Measurements from ENCODE around the gene RIMS3.
"Not testable (repeated sequence)": the region's sequence is repeated elsewhere in the genome, so short reads cannot be mapped to it uniquely, and the experiment has no call there.

The RIMS3 gene

GRCh38 chr1:40665335-40666171 is at the start of gene RIMS3:
Gene RIMS3, minus strand, starts transcription at chr1:40665682. Its CDS starts 23,757 bp downstream, at chr1:40641925.
- peak; percentile 80 for DNase-seq (ENCODE audit: low spot score)

GRCh38 chr1:40712997-40713396 is 47.5 kb upstream of the RIMS3 start:
- DNase-seq (ENCODE audit: low spot score), result no peak

DNA sequence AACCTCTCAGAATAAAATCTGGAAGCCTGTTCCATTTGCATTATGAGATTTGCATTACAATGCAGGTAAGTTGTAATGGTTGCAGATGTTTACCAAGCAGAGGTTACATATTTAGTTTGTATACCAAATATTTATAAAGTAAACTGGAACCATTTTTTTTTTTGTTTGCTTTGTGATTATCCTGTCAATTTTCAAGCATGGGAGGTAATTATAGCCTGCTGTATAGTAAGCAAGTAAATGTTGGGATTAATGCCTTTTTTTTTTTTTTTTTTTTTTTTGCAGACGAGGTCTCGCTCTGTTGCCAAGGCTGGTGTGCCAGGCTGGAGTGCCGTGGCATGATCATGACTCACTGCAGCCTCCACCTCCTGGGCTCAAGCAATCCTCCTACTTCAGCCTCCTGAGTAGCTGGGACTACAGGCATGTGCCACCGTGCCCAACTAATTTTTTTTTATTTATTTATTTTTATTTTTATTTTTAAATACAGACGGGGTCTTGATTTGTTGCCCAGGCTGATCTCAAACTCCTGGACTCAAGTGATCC is 47.0 kb upstream of the RIMS3 start:
- DNase-seq (ENCODE audit: low spot score), result no peak

- DNase-seq (ENCODE audit: low spot score), result peak; percentile 54
Measured at GRCh38 chr1:40711465-40712404, 46.3 kb upstream of the RIMS3 start.

DNA sequence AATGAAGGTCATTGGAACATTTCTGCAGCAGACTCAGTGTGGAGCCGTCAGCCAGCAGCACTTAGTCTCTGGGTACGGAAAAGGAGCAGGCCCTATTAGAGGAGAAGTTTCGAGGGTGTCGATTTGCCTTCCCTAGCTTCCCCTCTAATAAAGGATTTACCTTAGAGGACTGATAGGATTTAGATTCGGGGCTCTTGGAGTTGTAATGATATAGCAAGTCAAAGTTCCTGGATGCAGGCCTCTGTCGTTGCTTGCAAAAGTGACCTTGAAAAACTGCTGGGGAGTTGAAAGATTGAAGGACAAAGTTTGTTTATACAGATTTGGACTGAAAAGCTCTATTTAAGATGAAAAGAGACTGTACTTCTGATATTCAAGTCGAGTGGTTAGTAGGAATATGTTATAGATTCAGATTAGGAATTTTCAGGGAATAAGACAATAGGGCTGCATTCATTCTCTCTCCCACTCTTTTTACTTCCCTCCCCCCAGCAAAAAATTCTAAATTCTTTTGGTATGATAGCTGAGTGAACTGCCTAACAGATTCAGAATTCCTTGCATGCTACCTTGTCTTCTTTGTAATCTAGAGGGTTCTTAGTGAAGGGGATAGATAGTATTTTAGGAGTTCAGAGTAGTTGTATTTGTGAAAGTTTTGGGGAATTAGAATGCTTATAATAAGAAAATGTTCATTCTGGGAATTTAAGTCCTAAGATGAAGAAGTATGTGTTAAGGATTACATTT is 45.3 kb upstream of the RIMS3 start:
- no peak for DNase-seq (ENCODE audit: low spot score)

GRCh38 chr1:40709802-40710278 is 44.4 kb upstream of the RIMS3 start:
- DNase-seq (ENCODE audit: low spot score), result no peak

DNA sequence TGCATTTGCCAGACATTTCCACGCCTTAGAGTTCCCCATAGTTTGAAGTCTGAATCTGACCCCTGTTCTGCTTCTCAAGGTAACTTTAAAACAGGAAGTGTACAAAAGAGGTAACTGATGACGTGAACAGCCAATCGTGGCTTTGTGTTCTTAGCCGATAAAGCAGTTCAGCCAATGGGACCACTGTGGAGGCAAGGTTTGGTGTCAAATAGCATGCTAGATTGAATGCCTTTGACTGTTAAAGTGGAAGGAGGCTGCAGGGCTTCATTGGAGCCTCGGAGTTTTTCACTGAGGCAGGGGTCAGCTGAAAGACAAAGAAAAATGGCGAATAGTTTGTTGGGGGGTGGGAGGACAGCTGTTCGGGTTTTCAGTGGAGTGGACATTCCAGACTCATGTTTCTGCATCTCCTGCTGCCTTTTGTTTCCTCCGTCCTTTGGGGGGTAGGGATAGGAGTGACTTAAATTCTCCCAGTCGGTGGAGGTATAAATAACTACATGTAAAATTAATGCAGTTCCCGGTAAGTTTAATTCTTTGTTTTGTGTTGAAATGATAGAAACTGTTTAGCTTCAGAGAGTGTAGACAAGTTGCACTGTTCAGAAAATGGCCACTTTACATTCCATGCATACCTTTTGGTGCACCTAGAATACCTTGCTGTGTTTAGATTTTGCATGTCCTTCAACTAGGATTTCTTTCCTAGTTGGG is 43.8 kb upstream of the RIMS3 start:
- DNase-seq (ENCODE audit: low spot score), result peak; percentile 88

DNA sequence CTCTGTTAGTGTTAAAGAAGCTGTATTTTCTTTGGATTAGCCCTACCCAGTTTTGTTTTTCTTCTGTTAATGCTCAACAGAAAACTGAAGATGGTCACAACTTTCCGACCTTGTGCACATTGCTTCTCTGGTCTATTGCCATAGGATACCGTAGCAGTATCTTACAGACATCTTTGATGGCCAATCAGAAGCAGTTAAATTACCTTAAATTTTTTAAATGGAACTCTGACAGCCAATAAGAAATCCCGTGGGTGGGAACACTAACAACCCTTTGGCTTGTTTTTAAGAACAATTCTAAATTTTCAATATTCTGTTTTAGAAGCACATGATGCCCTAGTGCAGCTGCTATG is 43.2 kb upstream of the RIMS3 start:
- no peak for DNase-seq (ENCODE audit: low spot score)

DNA sequence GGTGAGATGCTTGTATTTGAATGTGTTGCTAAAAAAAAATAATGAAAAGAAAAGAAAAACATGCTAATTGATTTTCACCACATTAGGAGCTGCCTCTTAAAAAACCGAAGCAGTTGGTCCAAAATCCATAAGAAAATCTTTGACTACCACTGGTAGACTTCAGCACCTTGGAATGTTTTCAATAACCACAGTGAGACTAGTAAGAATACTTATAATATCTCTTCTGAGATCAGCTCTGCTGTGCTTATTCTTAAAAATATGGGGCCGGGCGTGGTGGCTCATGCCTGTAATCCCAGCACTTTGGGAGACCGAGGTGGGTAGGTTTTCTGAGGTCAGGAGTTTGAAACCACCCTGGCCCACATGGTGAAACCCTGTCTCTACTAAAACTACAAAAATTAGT is 41.1 kb upstream of the RIMS3 start:
- DNase-seq (ENCODE audit: low spot score), result no peak

DNA sequence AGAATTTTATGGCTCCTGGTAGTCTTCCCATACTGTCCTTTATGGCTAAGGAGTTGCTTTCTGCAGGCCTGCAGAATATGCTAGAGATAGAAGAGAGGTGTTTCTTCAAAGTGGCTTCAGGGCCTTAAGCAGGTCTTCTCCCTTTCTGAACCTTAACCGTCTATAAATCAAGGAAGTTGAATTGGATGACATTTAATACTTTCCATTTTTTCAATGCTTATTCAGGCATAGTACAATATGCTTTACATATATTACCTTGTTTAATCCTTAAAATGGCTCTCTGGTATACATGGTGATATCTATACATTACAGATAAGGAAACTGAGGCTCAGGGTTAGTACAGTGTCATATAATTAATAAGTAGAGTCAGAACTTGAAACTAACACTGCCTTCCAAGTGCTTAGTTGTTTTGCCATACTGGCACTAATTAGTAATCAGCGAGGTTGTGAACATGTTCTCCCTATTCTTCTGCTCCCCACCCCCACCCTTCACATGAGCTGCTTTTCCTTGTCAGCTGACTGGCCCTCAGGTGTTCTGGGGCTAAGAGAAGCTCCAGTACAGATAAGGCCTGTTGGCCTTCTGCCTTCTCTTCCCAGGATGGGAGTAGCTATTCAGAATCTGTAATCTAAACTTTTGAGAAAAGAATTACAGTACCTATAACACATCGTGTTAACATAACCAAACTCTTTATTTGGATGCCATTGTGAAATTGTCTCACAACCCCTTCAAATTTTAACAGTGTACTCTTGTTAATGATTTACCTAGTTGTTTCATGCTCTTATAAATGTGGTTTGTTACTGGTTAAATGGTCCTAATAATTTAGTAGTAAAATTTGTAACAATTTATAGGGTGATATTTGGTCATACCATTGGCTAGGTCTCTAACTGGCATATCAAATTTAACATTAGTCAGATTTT is 39.6 kb upstream of the RIMS3 start:
- DNase-seq (ENCODE audit: low spot score), result no peak

- DNase-seq (ENCODE audit: low spot score), result no peak
Measured at GRCh38 chr1:40703316-40703715, 37.8 kb upstream of the RIMS3 start.

DNA sequence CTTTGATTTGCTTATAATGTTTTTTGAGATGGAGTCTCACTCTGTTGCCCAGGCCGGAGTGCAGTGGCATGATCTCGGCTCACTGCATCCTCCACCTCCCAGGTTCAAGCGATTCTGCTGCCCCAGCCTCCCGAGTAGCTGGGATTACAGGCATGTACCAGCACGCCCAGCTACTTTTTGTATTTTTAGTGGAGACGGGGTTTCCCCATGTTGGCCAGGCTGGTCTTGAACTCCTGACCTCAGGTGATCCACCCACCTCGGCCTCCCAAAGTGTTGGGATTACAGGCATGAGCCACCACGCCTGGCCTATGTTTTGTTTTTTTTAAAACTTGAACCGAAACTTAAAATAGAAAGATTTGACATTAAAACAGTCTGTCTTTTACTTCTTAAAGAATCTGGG is 37.3 kb upstream of the RIMS3 start:
- not testable (repeated sequence) for DNase-seq (ENCODE audit: low spot score)

GRCh38 chr1:40701684-40702083 is 36.2 kb upstream of the RIMS3 start:
- no peak for DNase-seq (ENCODE audit: low spot score)

DNA sequence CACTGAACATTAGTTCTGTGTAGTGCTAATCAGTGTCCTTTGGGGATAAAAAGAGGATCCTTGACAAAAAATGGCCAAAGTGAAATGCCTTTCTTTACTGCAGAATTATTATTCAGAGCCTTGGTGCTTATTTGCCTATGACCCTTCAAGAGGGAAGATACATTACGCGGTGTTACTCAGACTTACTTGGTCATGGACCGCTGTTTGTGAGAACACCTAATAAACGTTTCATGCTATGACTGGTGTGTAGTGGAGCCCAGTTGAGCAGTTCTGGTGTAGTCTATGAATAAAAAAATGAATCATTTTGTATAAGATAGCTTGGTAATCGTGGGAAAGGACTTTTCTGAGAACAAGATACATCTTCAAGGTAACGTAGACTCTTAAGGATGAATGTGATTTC is 34.3 kb upstream of the RIMS3 start:
- no peak for DNase-seq (ENCODE audit: low spot score)

GRCh38 chr1:40697436-40697835 is 32.0 kb upstream of the RIMS3 start:
- DNase-seq (ENCODE audit: low spot score), result no peak

GRCh38 chr1:40696294-40696693 is 30.8 kb upstream of the RIMS3 start:
- DNase-seq (ENCODE audit: low spot score), result no peak

- no peak for DNase-seq (ENCODE audit: low spot score)
Measured at GRCh38 chr1:40694353-40694874, 28.9 kb upstream of the RIMS3 start.

DNA sequence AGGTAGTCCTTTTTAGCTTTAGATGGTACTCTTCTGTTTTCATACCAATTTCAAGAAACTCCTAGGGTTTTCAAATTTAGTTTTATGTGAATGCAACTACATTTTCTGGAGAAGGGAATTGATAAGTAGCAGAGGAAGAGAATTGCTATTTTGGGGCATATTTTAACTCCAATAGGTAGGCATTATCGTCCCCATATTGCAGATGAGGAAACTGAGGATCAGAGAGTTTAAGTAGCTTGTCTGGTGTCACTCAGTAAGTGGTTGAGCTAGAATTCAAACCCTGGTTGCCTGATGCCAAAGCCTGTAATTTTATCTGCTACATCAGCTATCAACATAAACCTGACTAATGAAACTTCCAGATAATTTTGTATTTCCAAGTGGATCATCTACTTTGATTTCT is 27.9 kb upstream of the RIMS3 start:
- DNase-seq (ENCODE audit: low spot score), result no peak

DNA sequence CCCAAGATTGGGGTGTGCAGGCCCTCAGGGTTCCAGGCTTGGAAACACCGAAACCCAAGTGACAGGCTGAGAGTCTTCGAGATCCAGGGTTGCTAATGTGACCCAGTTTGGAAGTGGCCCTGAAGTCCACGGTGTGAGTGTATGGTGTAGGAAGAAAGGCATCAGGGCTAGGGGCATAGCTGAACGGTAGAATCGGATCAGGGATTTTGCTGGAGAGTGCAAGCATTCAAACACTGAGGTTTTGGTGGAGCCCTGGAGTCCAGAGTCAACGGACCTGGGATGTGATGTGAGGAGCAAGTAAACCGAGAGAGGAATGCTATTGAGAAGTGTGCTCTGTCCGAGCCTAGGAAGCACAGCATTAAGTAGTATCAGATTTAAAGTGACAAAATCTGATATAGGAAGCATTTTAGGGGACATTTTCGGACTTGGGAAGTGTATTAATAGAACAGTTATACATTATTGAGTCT is 27.0 kb upstream of the RIMS3 start:
- DNase-seq (ENCODE audit: low spot score), result no peak
